ENCODE measurements around the gene RYR2.

DNA sequence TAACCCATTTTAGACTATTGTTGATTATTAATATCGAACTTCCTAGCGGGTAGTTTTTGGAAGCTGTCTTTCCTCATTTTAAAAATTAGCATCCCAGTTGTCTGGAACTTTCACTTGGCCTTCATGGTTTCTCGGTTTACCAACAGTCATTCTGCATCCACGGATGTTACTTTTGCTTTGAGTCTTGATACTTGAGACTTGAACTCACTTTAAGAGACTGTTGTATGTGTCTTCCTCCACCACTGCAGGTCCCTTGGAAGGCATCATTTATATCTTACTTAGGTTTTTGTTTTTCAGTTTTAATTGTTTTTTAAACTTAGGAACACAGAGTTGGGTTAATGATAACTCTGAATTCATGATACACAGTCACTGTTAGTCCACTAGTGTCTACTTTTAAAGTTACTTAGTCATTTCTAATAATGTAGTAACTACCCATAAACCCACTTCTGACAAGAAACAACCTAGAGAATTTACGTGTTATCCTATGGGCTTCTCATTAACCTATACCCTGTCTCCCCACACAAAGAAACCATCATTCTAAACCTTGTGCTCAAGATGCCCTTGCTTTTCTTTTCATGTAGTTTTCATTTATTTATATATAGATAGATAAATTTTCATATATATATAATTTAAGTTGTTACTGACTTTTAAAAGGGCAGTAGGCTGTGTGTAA is 696.1 kb downstream of the RYR2 start:
- TF ChIP-seq, protein P1, sequence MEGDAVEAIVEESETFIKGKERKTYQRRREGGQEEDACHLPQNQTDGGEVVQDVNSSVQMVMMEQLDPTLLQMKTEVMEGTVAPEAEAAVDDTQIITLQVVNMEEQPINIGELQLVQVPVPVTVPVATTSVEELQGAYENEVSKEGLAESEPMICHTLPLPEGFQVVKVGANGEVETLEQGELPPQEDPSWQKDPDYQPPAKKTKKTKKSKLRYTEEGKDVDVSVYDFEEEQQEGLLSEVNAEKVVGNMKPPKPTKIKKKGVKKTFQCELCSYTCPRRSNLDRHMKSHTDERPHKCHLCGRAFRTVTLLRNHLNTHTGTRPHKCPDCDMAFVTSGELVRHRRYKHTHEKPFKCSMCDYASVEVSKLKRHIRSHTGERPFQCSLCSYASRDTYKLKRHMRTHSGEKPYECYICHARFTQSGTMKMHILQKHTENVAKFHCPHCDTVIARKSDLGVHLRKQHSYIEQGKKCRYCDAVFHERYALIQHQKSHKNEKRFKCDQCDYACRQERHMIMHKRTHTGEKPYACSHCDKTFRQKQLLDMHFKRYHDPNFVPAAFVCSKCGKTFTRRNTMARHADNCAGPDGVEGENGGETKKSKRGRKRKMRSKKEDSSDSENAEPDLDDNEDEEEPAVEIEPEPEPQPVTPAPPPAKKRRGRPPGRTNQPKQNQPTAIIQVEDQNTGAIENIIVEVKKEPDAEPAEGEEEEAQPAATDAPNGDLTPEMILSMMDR (IDR thresholded peaks at IDR 0.05; ENCODE audit: low read depth, low read length), result no peak
- no peak for TF ChIP-seq EZH2phosphoT487 (IDR thresholded peaks at IDR 0.05; ENCODE audit: low read depth)

All from OCI-LY3 (cell line).